NCI-H2081 treated with DMSO at 0.1 percent for 48 hours (cell line): ENCODE data around the gene GPR153.

Experiments
- DNase-seq: peaks from one replicate; lab custom pipeline; 2025; lab: John Stamatoyannopoulos, UW

Gene GPR153

DNA sequence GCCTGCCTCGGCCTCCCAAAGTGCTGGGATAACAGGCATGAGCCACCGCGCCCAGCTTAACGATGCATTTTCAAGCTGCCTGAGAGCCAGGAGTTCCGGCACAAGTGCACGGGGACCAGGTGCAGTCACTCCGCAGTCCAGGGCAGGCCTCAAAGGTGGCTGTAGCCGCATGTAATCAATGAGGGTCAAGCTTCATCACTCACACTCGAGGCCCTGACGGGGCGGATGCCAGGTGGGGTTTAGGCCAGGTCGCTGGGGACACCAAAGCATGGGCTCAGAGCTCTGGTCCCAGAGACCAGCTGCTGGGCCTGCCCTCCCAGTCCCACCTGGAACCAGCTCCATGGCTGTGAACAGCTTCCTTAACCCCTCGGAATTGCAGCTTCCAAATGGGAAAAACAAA, 26.1 kb upstream of the GPR153 start:
- DNase-seq = no peak

DNA sequence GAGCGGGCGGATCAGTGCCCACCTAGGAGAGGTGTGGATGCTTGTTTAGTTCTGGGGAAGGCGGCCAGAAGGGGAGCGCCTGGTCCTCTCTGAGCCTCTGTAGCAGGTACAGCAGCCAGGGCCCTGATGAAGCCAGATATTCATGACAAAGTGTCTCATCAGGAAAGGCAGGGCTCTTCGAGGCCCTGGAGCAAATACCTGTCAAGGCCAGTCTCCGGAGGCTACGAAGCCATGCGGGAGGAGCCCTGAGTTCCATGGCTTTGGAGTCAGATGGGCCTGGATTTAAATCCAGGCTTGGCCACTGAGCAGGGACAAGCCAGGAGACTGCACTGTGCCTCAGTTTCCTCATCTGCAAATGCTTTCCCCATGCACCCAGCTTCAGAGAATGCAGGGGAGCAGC, 25.4 kb upstream of the GPR153 start:
- DNase-seq = no peak

DNA sequence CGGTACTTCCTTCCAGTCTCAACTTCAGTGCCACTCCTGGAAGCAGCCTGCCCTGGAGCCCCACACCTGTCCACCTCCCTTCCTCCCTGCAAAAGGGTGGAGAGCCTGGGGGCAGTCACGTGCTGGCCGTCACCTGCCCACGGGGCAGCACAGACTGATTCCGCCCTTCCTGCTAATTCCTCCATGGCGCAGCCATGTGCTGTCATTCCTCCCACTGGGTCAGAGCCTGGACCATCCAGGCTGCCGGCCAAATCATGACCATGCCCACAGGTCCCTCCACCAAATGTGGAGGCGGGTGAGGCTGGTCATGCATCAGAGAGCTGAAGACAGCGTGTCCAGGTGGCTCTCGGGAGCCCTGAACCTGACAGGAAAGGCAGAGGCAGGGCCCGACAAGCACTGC, 24.4 kb upstream of the GPR153 start:
- DNase-seq = no peak

DNA sequence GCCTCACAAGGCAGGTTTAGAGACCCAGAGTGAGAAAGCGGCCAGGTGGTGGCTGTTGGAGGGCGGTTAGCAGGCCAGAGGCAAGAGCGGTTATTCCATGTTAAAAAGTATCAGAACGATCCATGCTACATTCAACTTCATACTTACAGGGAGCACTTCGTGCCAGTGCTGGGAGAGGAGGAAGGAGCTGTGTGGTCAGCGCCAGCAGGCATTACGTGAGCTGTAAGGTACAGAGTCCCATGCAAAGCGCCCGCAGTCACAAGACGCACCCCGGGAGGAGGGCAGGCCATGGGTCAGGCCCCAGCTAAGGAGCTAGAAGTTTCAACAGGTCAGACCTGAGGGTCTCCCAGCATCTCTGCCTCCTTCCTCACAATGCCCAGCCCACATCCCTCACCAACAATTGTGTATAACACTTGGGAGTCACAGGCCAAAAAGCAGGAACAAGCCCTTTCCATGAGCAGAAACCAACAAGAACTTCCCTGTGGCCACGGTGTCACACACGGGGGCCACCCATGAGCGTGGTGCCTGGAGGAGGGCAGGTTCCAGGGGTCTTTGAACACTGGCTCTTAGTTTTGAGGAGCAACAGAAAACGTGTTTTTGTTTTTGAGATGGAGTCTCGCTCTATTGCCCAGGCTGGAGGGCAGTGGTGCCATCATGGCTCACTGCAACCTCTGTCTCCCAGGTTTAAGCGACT, 21.8 kb upstream of the GPR153 start:
- DNase-seq = no peak

DNA sequence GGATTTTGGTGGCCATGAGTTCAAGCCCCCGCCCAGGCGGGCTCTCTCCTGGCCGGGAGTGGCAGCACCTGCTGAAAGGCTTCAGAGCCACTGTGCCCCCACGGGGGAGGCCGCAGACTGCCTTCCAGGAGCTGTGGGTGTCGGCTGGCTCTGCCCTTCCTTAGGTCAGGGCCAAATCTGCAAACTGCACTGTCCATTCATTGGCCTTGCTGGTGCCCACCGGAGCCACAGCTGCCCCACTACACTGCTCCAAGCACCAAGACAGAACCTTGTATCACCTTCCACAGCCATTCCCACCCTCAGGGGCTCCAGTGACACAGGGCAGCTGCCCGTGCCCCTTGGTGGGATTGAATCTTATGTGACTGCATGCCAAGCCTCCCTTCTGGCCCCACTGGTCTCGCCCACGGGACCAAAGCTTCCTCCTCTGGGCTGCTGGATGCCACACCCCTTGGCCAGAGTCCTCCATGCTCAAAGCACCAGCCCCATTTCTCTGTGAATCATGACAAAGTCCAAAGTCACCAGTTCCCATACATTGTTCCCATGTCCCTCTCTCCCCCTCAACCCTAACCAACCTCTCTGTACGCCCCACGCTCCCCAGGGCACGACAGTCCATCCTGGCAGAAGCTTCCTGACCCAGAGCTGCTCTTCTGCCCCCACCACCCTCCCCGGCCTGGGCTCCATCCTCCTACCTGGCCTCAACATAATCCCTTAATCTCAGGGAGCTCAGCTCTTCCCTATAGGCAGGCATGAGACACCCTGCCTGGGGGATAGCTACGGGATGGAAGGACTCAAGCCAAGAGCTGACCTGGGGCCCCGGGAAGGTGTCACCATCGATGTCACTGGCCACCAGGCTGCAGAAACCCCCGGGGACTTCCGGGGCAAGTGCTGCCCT, 20.9 kb upstream of the GPR153 start:
- no peak for DNase-seq

DNA sequence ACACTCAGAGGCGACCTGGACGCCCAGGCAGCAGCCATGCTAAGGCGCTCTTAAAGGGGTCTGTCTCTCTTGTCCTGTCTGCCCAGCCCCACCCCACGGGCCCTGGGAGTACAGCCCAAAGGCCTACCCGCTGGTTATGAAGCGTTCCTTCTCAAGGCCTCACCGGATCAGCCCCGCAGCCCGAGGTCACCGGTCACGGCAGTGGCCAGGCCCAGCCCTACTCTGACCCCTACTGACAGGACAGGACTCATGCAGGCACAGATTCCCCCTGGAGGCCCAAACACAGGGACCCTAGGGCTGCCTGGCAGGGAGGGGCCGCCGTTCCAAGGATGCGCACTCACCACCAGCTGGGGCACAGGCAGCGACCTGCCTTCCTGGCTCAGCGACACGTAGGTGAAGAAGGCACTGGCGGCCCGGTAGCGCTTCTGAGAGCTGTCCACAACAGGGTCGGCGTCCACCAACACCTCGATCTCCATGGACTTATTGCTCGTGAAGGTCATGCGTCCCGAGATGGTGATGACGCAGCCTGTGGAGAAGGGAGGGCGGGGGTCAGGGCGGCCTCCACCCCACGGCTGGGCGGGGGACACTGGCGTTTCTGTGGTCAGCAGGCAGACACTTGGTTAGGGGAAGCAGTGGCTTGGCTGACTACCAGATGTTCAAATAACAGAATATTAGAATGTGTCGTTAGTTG, 20.0 kb upstream of the GPR153 start:
- DNase-seq = no peak

DNA sequence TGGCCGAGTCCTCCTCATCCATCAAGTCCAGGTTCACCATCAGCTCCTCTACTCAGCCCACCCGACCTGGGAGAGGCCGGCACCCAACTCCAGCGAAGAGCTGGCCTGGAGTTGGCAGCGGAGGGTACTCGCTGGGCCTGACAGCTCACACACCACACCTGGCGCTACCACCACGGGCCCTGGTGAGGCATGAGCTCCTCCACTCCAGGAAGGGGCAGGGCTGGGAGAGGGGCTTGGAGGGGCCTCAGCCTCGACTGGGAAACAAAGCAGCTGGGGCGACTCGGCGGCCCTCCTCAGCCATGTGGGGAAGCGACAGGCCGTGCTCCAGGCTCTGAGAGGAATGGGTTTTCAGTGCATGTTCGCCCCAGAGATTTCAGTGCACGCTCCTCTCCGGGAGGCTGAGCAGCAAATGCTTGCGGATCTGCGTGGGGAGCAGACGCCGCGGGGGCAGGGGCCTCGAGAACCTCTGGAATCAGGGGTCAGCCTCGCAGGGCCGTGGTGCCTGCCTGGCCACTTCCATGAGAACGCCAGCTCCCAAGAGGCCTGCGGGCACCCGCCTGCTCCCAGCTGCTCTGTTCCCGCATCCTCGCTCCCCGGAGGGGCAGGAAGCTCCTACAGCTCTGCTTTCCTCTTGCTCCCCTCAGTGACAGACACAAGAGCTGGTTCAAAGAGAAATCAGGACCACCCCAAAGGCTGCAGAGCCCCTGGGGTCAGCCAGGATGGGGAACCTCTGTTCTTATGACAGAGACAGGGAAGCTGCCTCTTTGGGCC, 18.9 kb upstream of the GPR153 start:
- DNase-seq = no peak

DNA sequence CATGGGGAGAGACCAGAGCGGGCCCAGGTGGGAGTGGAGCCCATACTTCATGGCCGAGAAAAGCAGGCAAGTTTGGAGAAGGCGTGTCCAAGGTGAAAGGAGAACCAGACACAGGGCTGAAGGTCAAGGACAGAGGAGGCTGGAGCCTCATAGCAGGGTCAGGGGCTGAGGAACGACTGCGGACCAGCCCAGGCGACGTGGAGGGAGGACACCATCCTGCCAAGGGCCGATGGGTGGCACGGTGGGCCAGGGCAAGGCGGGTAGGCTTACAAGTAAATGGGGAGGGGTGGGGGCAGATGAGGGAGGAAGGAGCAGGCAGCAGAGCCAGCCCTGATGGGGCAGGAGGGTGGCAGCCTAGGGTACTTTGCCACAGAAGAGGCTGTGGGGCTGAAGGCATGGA, 18.2 kb upstream of the GPR153 start:
- no peak for DNase-seq

DNA sequence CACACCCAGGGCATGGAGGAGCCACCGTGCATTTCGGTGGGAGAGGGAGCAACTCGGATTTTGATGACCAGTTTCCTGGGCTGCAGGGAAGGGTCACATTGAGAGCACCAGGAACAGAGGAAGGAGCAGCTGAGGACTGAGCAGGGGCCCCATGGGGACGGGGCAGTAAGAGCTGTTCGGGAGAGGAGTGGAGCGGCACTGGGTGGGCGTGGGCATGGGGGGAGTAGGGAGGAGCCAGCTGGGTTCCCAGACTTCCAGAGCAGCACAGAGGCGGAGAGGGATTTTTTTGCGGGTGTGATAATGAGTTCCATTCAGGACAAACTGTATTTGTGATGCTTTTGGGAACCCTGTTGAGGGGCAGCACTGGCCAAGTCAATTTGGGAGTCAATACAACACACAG, 17.4 kb upstream of the GPR153 start:
- no peak for DNase-seq

DNA sequence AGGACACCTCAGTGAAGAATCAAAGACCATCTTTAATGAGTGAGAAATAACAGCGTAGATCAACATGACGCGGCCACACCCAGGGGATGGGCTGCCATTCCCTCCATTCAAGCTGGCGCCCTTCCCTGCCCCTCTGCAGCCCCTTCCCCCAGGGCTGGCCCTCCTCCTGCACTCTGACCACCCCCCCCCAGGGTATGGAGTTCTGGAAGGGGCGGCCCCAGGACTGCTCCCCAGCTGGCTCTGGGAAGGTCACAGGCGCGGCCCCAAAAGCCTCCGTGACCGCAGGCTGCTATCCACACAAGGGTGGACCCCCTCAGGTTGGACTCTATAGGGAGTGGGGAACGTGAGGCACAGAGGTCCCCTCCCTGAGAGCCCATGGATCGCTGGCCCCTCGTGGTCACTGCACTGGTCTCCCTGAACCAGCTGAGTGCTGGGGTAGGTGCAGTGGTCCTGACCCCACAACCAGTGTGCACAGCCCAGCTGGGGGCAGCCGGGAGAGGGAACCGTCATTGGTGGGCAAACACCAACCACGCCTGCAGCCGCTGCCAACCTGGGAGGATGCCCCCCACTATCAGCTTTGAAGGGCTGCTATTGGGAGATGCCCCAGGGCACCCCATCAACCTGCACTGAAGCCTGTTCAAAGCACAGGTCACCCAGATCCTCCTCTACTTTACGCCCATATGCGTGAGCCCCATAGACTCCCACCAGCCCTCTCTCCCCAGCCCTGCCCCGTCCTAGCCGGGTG, 16.1 kb upstream of the GPR153 start:
- no peak for DNase-seq

DNA sequence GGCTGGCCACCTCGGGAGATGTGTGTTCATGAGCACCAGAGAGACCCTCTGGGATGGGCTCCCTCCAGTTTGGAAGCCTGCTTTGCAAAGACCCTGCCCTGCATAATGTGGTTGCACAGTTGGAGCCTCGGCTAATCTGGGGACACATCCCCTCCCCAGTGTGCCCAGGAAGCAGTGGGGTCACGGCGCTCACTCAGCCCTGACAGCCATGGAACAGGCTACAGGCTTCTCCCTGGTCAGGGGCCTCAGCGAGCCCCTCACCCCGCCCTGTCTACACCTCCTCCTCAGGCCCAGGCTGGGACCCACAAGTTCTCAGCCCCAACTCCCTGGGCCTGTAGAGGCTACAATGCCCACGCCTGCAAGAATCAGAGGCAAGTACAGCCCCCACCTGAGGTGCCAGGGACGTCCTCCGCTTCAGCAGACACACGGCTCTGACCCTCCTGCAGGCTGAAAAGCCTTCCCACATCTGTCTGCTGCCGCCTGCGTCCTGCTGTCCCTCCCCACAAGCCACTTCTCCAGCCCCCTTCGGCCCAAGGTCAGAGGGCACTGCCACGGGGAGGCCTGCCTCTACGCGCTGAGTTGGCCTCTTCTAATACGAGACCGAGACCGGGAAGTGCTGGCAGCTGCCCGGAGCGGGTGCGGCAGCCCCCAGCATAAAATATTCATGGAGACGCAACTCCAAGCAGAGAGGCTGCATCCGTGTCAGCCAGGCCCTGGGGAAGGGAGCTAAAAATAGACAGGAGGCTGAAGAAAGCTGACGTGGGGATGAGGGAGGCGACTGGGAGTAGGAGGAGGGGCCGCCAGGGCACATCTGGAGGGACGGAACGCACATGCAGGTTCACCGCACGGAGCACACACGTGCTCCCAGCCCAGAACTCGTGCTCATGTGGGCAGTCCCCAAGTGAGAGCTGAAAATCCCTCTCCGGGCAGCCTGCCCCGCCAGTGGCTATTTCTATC, 15.2 kb upstream of the GPR153 start:
- no peak for DNase-seq

DNA sequence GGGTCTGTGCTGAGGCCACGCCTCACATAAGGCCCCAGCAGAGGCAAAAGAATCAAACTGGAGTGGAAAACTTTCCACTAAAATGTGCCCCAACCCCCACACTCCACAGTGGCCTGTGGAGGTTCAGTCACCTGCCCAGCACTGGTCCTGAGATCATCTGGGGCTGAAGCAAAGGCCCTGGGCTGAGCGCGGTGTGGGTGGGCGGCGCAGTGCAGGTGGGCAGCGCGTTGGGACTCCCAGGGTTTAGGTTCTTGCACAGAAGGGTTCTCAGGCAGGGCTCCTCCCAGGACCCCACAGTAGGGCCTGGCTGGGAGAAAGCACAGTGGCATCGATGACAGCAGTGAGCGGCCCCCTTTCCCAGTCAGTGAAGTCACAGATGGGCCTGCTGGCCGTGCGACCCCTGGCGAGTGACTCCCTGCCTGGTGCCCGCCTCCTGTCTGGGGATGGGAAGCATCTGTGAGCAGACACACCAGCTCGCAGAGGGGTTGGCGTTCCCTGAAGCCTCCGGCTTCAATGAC, 13.8 kb upstream of the GPR153 start:
- no peak for DNase-seq

DNA sequence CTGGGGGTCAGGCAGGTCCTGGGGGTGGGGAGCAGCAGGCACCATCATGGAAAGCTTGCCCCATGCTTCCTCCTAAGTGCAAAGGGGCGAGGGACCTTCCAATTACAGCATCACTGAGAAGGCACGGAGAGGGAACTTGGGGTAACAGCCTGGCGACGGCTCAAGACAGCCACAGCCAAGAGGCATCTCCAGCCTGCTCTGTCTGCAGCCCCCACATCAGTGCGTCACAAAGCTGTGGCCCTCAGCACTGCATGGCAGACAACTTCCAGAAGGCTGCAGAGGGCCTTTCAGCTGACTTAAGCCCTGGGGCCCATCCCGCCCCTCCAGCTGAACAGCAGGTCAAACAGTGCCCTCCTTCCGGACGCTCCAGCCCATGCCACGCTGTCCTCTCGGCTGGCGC, 13.2 kb upstream of the GPR153 start:
- no peak for DNase-seq

DNA sequence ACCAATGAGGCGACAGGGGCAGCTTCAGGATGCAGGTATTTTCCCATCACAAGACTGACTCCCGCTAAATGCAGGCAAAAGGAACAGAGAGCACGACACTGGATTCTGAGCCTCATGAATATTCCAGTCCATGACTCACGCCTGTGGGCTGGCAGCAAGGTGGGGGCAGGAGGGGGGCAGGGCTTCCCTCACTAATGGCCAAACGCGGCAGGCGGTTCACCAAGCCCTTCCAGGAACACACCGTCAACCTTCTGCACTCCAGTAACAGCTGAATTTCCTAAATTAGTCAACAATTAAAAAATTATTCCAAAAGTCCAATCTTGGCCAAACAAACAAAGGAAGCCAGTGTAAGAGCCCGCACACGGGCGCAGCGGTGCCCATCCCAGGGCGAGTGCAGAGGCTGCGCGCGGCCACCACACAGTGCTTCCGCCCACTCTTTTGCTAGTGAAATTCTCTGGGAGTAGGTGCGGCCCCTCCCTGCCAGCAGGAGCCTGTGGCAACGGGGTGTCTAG, 12.5 kb upstream of the GPR153 start:
- DNase-seq = no peak

DNA sequence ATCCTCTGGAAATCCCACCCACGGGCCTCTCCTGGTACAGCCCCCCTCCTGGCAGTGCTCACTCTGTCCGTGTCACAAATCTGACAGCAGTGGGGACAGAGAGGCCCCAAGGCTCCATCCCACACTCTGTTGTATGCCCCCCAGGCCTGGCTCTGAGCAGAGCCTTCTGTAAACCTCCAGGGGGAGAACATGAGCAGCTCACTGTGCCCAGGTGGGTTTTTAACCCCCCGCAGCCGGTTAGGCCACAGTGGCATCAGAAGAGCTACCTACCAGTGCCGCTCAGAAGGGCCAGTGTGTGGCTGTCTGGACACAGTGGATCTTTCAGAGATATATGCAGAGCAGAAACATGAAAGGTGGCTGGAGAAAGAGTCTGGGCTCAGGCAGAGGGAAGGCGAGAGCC, 12.0 kb upstream of the GPR153 start:
- no peak for DNase-seq

DNA sequence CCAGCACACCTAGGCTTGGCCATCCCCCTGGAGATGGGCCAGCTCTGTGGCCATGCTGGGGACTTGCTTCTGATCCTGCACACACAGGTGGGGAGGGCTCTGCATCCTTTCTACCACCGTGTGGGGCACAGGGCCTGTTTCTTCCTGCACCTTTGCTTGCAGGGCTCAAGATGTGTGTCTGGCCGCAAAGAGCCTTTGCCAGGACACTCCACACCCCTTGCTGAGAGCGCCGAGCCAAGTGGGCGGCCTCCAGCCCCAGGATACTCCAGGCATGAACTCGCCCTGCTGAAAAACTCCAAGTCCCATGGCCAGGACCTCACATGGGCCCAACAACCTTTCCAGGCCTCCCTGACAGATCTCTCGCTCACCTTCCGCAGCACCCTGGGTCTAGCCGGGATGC, 11.6 kb upstream of the GPR153 start:
- no peak for DNase-seq

DNA sequence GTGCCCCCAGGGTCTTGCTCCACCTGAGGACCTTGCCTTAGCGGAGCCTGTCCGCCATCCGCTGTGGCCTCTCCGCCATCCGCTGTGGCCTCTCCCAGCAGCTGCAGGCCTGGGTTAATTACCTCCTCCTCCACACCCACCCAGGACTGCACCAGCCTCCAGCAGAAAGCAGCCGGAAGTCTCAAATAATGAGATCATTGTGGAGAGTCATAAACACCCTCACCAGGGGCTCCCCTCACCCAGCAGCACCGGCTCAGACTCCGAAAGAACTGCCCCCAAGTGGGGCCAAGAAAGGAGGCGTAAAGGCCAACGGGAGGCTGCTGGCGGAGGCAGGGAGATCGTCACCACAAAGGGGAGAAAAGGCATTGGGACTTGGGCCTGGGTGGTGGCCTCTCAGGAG, 10.7 kb upstream of the GPR153 start:
- DNase-seq = no peak

DNA sequence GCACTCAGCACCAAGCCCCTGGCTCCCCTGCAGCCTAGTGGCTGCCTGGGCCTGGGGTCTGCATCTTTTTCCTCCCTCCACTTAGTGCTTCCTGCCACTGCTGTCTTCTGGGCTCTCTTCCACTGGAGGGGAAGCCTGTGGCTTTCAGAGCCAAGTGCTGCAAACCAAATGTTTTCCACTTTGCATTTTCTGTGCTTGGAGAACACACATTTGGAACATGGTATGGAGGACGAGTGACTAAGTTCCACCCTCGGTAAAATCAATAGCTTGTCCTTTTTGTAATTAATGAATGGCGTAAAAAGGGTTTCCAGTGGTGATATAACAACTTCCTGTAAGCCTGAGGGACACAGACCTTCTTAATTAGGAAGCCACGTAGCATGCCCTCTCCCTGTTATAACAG, 10.1 kb upstream of the GPR153 start:
- DNase-seq = no peak

DNA sequence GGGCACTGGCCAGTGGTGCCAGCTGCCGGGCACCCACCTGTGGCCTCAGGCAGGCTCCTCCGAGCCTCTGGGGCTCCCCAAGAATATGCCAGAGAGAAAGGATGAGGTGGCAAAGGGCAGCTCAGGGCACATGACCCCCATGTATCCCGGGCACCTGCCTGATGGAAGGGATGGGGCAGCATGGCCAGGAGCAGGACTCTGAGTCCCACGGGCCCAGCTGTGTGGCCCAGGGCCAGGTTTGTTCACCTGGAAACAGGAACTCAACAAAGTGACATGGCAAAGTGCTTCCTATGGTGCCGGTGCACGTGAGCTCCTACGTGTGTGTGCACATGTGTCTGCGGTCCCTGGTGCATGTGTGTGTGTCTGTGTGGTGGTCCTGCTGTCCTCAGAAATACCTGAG, 9.5 kb upstream of the GPR153 start:
- DNase-seq = no peak
